HCT116 (cell line): ENCODE results near the gene FGGY.

ENCODE experiments used
- CEBPB ChIP-seq: IDR thresholded peaks from 2 replicates; pipeline ENCODE4 v1.6.1; 2012; ENCODE audit warnings: low read depth
- ELF1 ChIP-seq: IDR thresholded peaks from 2 replicates; pipeline ENCODE4 v1.6.1; 2012; ENCODE audit warnings: low read depth, borderline replicate concordance
- FOSL1 ChIP-seq: IDR thresholded peaks from 2 replicates; pipeline ENCODE4 v1.6.1; 2012; ENCODE audit warnings: low read depth
- JUND ChIP-seq: IDR thresholded peaks from 2 replicates; pipeline ENCODE4 v1.6.1; 2012
- MAX ChIP-seq: IDR thresholded peaks from 2 replicates; pipeline ENCODE4 v1.6.1; 2012
- RAD21 ChIP-seq: IDR thresholded peaks from 2 replicates; pipeline ENCODE4 v1.6.1; 2012; ENCODE audit warnings: low read depth, mild to moderate bottlenecking
- REST ChIP-seq: IDR thresholded peaks from 2 replicates; pipeline ENCODE4 v1.6.1; 2012; ENCODE audit warnings: low read depth
- YY1 ChIP-seq: IDR thresholded peaks from 2 replicates; pipeline ENCODE4 v1.6.1; 2011; ENCODE audit warnings: low read length, low read depth, moderate library complexity, mild to moderate bottlenecking; ENCODE audit not compliant: insufficient replicate concordance; ENCODE audit errors: extremely low read depth
- ZNF274 ChIP-seq: fragments of 200-500 bp; sonication (Bioruptor generic); IDR thresholded peaks from 2 replicates; pipeline ENCODE4 v1.6.1; 2014; ENCODE audit warnings: mild to moderate bottlenecking, low read depth, low read length, inconsistent platforms
- TF ChIP-seq, protein P1 (sequence below), 3 experiments: fragments of 200-600 bp in 1 of 3; sonication (generic) in 1 of 3; IDR thresholded peaks in 2 of 3; conservative IDR thresholded peaks in 1 of 3; 2 replicates each; pipeline ENCODE4 v1.5.1; 2012 to 2017; ENCODE audit warnings: low read depth in 2 of 3, low read length in 2 of 3, antibody characterized with exemption in 1 of 3, borderline replicate concordance in 1 of 3, control low read depth in 1 of 3, mild to moderate bottlenecking in 1 of 3, mixed read lengths in 1 of 3, mixed run types in 1 of 3, moderate library complexity in 1 of 3; ENCODE audit not compliant: insufficient read depth in 1 of 3

GRCh38 chr1:59788825-59789224, 491.9 kb downstream of the FGGY start:
- TF ChIP-seq MAX = no peak
- TF ChIP-seq JUND = no peak
- TF ChIP-seq CEBPB = no peak
- TF ChIP-seq, protein P1, sequence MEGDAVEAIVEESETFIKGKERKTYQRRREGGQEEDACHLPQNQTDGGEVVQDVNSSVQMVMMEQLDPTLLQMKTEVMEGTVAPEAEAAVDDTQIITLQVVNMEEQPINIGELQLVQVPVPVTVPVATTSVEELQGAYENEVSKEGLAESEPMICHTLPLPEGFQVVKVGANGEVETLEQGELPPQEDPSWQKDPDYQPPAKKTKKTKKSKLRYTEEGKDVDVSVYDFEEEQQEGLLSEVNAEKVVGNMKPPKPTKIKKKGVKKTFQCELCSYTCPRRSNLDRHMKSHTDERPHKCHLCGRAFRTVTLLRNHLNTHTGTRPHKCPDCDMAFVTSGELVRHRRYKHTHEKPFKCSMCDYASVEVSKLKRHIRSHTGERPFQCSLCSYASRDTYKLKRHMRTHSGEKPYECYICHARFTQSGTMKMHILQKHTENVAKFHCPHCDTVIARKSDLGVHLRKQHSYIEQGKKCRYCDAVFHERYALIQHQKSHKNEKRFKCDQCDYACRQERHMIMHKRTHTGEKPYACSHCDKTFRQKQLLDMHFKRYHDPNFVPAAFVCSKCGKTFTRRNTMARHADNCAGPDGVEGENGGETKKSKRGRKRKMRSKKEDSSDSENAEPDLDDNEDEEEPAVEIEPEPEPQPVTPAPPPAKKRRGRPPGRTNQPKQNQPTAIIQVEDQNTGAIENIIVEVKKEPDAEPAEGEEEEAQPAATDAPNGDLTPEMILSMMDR (IDR thresholded peaks at IDR 0.05 in 2 of 3, conservative IDR thresholded peaks at IDR 0.05 in 1 of 3; ENCODE audit: borderline replicate concordance in 1 of 3, insufficient read depth in 1 of 3, low read depth in 2 of 3, low read length in 2 of 3) = no peak
- no peak for TF ChIP-seq YY1
- TF ChIP-seq FOSL1 = no peak
- no peak for TF ChIP-seq ELF1
- no peak for TF ChIP-seq REST
- TF ChIP-seq RAD21 = no peak
- no peak for TF ChIP-seq ZNF274
